HG03135 (cell line): Measurements from ENCODE around the gene NCKAP5L.
"Not testable (repeated sequence)": the region's sequence is repeated elsewhere in the genome, so short reads cannot be mapped to it uniquely, and the experiment has no call there.

ENCODE experiments used
- ATAC-seq: cut with Tn5 transposase; IDR thresholded peaks from one replicate; pipeline ENCODE4 v1.9.1; 2021; ENCODE audit warnings: mild to moderate bottlenecking, moderate library complexity; ENCODE audit not compliant: unreplicated experiment

NCKAP5L gene

GRCh38 chr12:49866859-49867569 lies 38.8 kb upstream of the NCKAP5L start:
- ATAC-seq: no peak

- no peak for ATAC-seq
Observed at GRCh38 chr12:49865782-49866135, 37.5 kb upstream of the NCKAP5L start.

GRCh38 chr12:49865109-49865781 lies 37.0 kb upstream of the NCKAP5L start:
- no peak for ATAC-seq

GRCh38 chr12:49864798-49865090 lies 36.5 kb upstream of the NCKAP5L start:
- ATAC-seq: no peak

GRCh38 chr12:49863946-49864797 lies 36.0 kb upstream of the NCKAP5L start:
- ATAC-seq: no peak

GRCh38 chr12:49860921-49861320 lies 32.7 kb upstream of the NCKAP5L start:
- not testable (repeated sequence) for ATAC-seq

- ATAC-seq: not testable (repeated sequence)
Observed at GRCh38 chr12:49855890-49856289, 27.7 kb upstream of the NCKAP5L start.

- no peak for ATAC-seq
Observed at GRCh38 chr12:49854976-49855375, 26.8 kb upstream of the NCKAP5L start.

- ATAC-seq: no peak
Observed at GRCh38 chr12:49853671-49854070, 25.5 kb upstream of the NCKAP5L start.

GRCh38 chr12:49847161-49847560 lies 18.9 kb upstream of the NCKAP5L start:
- no peak for ATAC-seq

- ATAC-seq: no peak
Observed at GRCh38 chr12:49846032-49846431, 17.8 kb upstream of the NCKAP5L start.

- ATAC-seq: no peak
Observed at GRCh38 chr12:49843876-49844437, 15.7 kb upstream of the NCKAP5L start.

GRCh38 chr12:49843411-49843810 lies 15.2 kb upstream of the NCKAP5L start:
- ATAC-seq: no peak

- ATAC-seq: peak; percentile 87
Observed at GRCh38 chr12:49842519-49843352, 14.5 kb upstream of the NCKAP5L start, which contains the start of gene BCDIN3D. BCDIN3D (minus strand) TSS chr12:49843106; CDS start chr12:49843087, 19 bp downstream.

- ATAC-seq: no peak
Observed at GRCh38 chr12:49838973-49839633, 10.9 kb upstream of the NCKAP5L start.

GRCh38 chr12:49832836-49833421 lies 4.7 kb upstream of the NCKAP5L start:
- ATAC-seq: no peak

- ATAC-seq: no peak
Observed at GRCh38 chr12:49831717-49832116, 3.5 kb upstream of the NCKAP5L start.

- no peak for ATAC-seq
Observed at GRCh38 chr12:49827401-49828099, 663 bp downstream of the NCKAP5L start.

- ATAC-seq: no peak
Observed at GRCh38 chr12:49827051-49827400, 1.2 kb downstream of the NCKAP5L start.
